Frontal cortex (tissue), 4 donors: ENCODE measurements around the gene ZBP1. TPM values are rescaled to one million over a fixed set of nuclear protein-coding genes. Genes with fewer than 3 reads are reported as not detected.

Experiments used
- DNase-seq, 2 donors: peaks; one replicate each; pipeline ENCODE4 v3.0.0; 2012; ENCODE audit warnings: low spot score in 2 of 2
- FAIRE-seq: peaks from 2 replicates; lab custom pipeline; 2012; peaks lifted over from hg19 to GRCh38; lab: Jason Lieb, UNC
- total RNA-seq: library from RNA; depleted of rRNA; stranded (reverse); fragments of >200 nt; gene quantifications from one replicate; pipeline ENCODE4 v1.2.3, GENCODE V29; 2014
- donor health status: control.
- donor health status: control.
- donor health status: control.

The ZBP1 gene
- total RNA-seq, 1 donor from 2014 or later = not detected

DNA sequence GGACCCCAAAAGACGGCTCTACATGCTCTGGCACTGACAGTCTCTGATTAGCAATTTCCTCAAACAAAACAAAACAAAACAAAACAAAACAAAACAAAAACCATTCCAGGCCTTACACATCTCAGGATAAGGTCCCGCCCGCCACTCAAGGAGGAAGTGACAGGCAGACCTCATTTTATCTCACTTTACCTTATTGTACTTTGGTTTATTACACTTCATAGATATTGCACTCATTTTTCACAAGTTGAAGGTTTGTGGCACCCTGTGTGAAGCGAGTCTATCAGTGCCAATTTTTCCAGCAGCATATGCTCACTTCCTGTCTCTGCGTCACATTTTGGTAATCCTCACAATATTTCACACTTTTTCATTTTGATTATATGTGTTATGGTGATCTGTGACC lies 15.2 kb downstream of the ZBP1 start:
- DNase-seq = no peak
- FAIRE-seq = no peak

DNA sequence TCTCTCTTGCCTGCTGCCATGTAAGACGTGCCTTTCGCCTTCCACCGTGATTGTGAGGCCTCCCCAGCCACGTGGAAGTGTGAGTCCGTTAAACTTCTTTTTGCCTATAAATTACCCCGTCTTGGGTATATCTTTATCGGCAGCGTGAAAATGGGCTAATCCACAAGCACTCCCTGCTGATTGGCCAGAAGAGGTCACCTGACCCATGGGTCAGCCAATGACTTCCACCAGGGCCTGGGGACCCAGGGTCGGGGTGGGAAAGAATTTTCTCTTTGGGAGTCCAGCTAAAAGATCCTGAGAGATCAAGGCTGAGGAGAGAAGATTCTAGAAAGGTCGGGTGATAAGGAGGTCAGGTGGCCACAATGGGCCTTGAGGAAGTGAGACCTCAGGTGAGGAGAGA lies 17.1 kb downstream of the ZBP1 start:
- no peak for FAIRE-seq

DNA sequence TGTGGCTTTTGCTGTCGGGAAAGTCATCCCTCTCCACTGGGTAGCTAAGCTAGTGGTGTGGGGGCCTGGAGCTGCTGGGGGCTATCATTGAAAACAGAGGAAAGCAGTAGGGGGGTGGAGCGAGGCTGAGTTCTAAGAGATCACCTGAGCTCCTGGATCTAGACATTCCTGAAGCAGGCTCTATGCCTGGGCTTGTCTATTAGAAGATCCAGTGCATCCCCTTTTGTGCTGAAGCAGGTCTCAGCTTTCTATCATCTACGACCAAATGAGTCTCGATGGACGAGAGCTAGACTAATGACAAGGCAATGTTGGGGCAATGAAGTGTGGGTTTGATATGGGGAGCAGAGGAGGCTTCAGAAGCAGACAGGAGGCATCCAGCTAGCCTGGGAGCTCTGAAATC lies 18.5 kb downstream of the ZBP1 start:
- no peak for DNase-seq
- FAIRE-seq = no peak

More for the DNA sequence above, 17.1 kb downstream of the ZBP1 start:
- DNase-seq = no peak

DNA sequence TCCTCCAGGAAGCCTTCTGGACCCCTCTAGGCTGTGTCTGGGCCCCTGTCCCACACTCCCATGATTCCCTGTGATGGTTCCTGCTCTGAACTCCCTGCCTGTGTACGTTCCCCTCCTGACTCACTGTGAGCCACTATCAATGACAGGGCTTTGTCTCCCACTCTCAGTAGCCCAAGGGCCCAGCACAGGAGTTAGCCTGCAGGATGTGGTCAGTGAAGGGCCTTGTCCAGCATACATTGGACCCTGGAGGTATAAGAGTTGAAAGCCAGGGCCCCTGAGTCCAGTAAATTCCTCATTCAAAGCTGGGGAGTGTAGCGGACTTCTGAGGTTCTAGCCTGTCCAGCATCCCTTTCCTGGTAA lies 19.0 kb downstream of the ZBP1 start:
- DNase-seq (no peak), FAIRE-seq (no peak)

DNA sequence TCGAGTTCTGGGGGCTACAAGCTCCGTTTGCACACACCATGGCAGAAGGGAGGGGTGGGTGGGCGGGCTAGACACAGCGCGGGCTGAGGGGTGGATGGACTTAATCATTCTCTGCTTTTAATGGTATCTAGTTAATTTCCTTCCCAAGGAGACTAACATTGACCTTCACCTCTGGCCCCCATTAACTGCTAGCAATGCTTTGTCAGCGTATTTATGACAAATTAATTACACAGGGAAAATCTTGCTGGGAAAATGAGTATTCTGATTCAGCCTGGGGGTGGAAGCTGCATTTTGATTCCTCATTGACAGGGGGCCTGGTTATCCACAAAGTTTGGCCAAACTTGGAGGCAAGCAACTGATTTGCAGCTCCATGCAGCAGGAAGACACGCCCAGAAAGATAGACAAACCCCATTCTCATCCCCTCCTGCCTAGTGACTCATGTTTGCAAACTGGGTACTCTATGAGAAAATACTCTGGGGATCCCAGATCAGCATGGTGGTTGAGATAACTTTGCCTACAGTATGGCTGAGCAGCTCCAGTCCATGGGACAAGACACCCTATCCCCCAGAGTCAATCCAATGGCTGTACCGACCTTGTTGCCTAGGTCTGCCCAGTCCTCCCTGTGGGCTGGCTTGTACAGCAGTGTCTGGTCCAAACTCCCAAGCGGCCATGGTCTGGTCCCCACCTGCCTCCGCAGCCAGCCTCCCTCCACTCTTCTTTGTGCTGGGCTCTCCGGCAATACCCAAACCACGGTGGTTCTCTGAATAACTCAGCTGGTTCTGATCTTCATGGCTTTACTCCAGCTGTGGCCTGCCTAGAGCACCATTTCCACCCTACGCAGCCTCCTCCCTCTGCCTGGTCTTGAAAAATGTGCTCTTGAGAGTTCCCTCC lies 19.7 kb downstream of the ZBP1 start:
- no peak for DNase-seq

DNA sequence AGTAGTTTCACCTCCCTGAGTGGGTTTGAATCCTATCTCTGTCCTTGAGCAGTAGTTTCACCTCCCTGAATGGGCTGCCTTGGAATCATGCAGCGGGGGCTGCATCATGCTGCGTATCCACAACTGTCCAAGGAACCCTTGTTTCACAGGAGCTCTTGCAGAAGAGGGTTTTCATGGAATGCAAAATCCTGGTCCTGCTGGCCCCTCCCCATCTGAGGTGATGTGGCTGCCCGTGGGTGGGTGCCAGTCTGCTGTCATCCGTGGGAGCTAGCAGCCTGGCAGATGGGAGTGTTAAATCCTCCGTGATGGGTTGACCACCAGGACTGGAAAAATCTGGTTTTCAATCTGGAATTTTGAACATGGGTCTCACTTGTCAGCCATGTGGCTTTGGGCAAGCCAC lies 21.7 kb downstream of the ZBP1 start:
- no peak for FAIRE-seq
- no peak for DNase-seq

More for the DNA sequence above, 19.7 kb downstream of the ZBP1 start:
- FAIRE-seq = no peak

DNA sequence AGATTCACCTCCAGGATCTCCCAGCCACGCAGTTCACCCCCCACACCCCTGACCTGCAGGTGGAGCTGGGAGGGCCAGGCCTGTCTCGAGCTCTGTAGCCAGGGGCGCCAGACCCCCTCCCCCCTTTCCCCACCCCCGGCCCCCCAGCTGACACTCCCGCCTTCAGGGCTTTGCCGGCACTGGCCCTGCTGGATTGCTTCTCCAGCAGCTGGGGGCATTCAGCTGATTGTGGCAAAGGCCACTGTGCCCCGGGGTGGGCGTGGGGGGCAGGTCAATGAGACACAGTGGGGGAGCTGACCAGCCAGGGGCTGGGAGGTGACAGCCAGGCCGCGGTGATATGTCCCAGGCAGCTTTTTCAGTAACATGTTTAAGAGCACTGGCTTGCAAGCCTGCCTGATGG lies 22.2 kb downstream of the ZBP1 start:
- DNase-seq (no peak), FAIRE-seq (no peak)

DNA sequence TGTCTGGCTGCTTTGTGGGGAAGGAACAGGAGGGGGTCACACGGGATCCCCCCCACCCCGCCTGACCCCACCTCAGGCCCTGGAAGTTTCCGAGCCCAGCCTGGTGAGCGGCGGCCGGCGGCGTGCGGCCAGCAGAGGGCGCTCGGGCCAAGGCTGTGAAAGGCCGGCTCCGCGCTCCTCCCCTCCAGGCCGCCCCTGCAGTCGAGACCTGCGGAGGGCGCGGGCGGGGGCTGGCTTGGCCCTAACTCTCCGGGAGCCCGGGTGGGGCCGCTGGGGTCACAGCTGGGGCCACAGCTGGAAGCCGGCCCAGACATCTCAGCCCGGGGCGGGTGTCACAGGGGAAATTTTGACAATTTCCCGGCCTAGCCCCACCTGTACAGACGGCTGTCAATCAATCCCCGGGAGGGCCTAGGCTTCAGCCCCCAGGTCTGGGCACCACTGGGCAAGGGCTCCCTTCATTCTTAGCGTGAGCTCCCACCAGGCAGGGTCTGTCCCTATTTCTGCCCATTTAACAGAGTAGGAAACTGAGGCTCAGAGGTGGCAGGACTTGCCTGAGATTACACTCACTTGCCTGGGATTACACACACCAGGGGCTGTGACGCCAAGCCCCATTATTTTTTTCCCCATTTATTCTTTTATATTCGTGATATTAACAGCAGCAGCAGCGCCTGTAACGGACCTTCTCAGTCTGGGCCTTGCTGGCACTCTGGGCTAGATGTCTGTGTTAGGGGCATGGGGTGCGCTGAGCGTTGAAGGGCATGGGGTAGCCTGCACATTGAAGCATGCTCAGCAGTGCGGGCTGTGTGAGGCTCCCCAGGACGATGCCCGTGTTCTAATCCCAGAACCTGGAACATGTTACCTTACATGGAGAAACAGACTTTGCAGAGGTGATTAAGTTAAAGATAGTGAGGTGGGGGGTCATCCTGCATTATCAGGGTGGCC lies 23.0 kb downstream of the ZBP1 start:
- DNase-seq = peak; percentile 77 to 91
- FAIRE-seq = no peak

DNA sequence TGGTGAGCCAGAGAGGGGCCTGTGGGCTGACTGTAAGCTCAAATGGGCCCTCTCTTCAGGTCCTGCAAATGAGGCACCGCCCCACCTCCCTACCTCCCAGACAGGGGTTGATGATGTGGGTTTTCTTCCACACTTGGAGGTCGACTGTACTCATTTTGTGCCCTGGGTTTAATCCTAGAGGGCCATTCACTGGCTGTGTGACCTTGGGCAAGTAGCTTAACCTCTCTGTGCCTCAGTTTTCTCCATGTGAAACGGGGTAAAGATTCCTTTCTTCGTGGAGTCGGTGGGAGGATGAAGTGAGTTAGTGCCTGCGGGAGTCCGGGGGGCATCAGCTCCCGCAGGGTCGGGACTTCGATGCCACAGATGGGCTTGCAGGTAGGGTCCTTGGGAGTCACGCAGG lies 23.9 kb downstream of the ZBP1 start:
- DNase-seq = no peak
- FAIRE-seq = no peak

DNA sequence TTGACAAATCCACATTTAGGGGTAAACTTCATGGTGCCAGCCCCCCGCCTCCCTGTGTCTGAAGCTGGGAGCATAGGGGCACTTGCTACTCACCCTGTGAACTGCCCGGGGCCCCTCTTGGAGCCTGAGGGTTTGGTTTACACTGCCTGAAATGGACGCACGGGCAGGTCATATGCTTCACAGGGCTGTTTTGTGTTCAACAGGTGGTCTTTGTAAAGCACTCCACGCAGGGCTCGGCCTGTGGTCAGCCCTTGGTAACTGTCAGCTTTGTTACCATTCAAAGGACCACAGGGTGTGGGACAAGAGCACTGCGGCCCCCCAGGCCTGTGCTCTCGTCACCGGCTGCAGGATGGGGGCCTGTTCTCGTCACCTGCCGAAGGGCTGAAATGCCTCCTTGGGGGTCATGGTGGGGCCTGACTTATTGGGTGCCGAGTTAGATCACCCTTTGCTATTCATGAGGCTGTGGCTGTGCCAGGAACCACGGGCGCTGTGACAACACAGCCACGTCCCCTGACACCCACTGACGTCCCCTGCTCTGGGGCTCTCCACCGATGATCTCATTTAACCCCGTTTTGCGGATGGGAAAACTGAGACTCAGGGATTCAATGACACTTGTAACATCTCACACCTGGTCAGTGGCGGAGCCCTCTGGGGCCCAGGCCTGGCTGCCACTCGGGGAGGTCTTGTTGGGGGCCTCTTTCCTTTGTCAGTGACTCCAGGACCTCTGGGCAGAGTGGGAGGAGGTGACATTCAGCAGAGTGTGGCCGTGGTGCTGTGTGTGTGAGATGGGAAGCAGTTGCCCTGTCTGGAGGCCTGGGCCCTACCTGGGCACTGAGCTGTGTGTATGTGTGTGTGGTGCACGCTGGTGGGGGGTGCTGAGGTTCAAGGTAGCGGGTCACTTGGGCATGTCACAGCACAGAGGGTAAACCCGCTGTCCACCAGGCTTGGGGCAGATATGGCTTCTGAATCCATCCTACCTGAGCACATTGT lies 24.9 kb downstream of the ZBP1 start:
- no peak for FAIRE-seq
- no peak for DNase-seq

DNA sequence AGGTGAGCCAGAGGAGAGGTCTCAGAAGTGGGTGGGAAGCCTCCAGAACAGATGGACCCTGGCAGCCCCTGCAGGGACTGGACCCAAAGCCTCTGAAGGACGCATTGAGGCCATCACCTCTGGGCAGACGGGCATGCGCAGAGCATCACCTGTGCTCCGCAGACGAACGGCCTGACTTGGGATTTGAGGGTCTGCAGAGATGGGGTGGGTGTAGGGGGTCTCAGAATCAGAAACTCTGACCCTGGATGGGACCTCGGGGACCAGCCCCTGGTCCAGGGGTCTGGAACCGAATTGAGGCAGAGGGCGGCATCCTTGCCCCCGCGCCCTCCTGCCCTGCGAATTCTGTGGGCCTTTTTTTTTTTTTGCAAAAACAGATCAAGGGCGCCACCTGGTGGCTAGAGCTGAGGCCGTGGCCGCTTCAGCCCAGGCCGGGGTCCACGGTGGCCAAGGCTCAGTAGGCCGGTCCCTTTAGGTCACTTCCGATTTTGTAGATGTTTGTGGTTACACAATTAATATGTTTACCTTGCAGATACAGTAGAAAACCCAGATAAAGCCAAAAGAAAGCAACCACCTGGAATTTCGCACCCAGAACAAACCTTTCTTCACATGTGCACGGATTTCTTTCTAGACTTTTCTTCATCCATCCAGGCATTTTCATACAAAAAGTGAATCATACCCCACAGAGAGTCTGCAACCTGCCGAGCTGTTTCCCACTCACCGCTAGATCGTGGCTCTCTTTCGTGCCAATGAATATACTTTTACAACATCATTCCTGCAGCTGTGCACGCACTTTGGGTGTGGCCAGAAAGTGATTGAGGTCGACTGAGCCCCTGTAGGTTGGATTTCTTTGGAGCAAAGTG lies 25.9 kb downstream of the ZBP1 start:
- FAIRE-seq = no peak
- peak; percentile 63 to 74 for DNase-seq

DNA sequence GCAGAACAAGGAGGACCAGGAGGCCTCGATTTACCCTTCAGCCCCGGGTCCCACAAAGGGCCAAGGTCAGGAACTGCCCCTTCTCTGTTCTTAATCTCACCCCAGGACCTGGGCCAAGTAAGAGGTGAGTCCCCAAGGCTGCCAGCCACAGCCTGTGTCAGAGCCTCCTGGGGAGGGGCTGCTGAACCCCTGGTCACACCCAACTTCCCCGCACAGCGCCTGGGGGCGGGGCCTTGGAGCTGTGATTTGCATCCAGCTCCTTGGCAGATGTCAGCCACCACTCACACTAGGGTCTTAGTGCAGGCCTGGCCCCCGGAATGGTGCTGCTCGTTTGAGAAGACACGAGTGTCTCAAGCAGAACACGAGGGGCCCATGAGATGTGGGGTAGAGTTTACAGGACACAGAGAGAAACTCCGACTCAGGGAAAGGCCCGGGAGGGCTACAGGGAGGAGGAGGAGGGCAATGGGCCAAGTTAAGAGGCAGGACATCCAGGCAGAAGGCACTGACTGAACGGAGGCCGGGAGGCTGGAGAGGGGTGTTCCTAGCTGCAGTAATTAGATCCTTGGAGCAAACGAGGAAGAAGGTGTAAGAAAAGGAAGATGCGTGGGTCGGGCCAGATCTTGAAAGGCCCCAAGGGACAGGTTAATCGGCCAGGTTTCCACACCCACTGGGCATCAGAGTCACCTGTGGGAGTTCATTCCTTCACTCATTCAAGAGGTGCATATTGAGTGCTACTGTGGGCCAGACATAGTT lies 26.9 kb downstream of the ZBP1 start:
- no peak for DNase-seq

DNA sequence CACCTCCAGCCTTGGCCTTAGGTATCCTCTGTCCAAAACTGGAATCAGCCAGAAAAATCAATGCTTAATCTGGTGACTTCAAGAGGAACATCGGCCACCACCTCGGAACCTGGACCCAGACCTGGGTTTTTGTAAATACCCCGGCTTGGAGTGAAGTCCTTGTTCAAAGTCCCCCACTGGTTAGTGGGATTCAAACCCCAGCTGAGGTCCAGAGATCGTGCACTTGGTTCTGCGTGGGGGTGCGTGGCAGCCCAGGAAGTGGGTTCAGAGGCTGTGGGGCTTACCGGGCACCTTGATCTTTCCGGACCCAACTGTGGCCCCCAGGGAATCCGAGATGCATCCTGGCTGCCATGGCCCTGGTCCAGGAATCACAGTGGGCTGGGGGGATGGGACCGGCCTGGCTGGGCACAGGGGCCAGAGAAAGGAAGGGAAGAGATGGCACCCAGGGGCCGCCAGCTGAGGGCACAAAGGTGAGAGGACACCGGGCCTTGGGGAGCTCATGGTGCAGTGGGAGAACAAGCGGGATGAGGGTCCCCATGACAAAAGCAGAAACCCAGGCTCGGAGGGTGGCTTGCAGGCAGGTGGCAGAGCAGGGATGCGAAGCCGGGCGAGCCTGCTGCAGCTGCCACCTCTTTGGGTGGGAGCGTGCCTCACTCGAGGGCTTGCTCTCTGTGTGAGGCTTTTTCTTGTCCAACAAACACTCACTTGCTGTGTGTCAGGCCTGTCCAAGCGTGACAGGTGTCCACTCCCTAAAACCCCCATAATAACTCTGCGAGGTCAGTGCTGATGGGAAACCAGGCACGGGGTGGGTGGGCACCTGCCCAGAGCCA lies 27.7 kb downstream of the ZBP1 start:
- no peak for FAIRE-seq
- no peak for DNase-seq

More for the DNA sequence above, 26.9 kb downstream of the ZBP1 start:
- FAIRE-seq = no peak

DNA sequence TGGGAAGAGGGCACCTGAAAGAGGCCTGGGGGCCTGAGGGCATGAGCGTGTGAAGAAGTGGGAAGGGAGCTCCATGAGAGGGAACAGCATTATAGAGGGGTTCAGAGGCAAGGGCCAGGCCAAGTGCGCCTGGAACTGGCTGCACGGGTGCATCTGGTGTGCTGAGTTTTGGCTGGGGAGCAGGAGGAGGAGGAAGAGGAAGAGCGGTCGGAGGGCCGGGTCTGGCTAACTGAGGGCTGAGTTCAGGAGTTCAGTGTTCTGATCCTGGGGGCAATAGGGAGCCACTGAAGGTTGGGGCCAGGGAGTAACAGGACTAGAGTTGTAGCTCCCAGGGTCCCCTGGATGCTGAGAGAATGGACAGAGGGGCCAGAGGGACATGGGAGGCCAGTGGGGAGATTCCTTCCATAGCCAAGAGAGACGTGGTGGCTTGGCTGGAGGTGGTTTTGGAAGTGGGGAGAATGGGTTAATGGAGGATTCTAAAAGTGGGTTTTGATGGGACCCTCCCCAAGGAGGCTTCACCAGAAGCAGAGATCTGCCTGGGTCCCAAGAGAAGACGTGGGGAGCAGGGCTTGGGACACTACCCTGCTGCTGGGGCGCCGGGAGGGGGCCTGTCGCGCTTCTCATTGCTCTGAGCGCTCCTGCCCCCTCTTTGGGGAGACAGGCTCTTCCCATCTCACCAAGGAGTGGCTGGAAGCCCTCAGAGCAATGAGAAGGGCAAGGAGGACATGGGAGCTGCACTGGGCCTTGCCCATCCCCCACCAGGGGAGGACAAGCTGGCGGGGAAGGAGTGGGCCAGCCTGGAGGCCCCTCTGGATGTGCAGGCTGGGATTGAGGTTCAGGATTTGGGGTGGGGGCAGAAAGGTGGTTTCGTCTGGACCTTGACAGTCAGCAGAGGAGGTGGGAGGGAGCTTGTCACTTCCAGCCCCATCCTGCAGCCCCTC lies 28.7 kb downstream of the ZBP1 start:
- no peak for DNase-seq
- no peak for FAIRE-seq

DNA sequence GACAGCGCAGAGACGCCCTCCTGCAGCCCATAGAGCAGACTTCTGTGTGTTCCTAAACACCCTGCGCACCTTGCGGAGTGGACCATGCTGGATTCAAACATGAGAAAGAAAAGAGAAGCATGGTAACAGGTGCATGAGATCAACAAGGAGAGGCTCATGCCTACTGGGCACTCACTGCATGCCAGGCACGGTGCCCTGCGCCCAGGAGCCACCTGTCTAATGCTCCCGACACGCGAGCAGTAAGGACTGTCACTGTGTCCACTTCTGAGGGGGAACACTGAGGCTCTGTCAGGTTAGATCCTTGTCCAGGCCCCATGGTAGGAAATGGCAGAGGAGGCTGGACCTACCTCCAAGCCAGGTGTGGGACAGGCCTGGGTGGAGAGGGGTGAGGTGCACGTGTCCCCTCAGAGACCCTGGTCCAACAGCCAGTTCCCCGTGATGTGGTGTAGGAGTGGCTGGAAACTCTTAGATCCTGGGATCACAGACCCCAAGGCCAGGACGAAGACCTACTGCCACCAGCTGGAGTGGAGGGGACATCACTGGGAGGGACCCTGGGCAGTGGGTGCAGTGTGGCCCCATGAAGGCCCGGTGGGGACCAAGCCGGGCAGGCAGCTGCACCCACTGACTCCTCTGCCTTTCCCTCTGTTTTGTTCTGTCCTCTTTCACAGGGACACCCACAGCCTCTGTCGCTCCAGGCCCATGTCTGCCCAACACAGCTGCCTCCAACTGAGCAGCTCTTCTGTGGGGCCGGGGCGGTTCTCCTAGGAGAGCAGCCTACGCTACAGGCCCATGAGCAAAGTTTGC lies 29.5 kb downstream of the ZBP1 start:
- DNase-seq (no peak), FAIRE-seq (no peak)
